Measurements from ENCODE around the gene SEC23B.

Gene SEC23B

DNA sequence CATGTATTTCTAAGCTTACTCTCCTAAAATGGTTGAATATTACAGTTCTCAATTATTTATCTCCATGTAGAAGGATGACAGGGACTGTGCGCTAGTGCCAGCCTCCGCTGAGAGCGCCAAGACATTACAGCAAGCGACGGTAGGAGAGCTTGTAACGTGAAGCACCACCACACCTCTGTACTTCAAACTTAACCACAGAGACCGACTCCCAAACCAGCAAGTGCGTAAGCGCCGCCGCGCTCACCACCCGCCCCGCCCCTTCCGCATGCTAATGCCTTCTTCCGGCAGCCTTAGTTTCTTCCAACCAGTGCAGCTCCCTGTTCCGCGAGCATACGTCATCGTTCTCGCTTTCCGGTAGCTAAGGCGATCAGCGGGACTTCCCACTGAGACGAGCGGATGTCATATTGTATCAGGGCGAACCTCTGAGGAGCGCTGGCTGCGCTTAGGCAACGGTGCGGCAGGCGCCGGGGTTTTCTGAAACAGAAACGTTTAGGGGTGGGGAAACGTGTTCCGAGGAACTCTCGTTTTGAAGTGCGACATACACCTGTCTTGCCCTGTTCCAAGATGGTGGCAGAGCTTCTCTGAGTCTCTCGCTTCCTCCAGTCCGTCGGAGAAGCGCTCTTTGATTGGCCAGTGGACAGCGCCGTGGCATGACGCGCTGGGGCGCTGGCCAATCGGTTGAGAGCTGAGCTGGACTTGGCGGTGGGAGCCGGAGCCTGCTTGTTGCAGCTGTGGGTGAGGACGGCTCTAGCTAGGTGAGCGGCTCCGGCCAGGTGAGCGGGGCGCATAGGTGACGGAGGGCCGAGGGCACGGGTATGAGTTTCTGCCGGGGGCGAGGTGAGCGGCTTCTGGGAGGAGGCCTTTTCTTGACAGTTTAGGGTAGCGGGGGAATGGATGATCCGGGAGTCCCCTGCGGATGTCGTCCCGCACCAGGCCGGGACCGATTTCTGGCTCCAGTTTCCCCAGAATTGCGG, at the start of gene SEC23B:
Gene SEC23B, plus strand, starts transcription at position 723 of the 974 bp plus-strand sequence. CDS start 2,896 bp downstream, outside the sequence.
- peak within 1 kb of the TSS; percentile 98 for H3K4me3 Mint-ChIP-seq
- ATAC-seq (replicated peaks; ENCODE audit: extremely low read depth, poor library complexity, severe bottlenecking) (peak; percentile 88), DNase-seq (ENCODE audit: low spot score in 2 of 2) (peak; percentile 95 to 98)
- peaks cover 42% of the 10 kb centered on the region for H3K4me1 Mint-ChIP-seq
- H3K9me3 Mint-ChIP-seq, result no peaks in the 10 kb centered on the region
- peaks cover 40% of the 10 kb centered on the region for H3K36me3 Mint-ChIP-seq (ENCODE audit: insufficient read depth)
- H3K27me3 Mint-ChIP-seq, result peaks cover 2% of the 10 kb centered on the region
- peak within 1 kb of the TSS; percentile 100 for H3K27ac Mint-ChIP-seq (ENCODE audit: low read depth)

DNA sequence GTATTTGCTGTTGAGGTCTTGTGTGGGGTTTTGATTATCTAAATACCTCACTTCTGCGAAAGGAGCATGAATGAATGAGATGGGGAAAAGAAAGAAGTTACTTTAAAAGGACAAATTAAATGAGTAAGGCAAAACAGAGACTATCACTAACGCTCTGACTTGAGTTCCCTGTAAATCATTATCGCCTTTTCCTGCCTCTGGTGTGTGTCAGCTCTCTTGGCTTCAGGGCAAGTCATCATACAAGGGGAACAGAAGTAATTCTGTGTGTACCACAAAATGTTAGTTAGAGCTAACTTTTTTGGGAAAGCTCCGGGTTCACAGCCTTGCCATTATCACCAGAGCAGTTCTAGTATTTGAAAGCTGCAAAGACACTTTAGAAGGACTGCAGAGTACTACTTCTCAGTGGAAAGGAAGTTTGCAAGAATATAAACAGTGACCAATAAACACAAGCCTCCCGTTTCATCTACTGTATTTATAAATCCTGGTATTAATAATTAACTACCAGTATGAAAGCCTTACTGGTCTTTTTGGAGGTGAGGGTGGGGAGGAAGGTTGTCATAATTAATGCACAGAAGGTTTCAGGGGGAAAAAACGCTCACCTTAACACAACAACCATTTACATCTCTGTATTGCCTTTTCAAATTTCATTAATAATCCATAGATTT, 42.1 kb upstream of the SEC23B start:
- Mint-ChIP-seq H3K4me1 (peaks cover 28% of the 10 kb centered on the region), H3K4me3 (peak overlapping the region; percentile 98), H3K27me3 (no peaks in the 10 kb centered on the region), H3K9me3 (no peaks in the 10 kb centered on the region), H3K36me3 (ENCODE audit: insufficient read depth) (peaks cover 12% of the 10 kb centered on the region), H3K27ac (ENCODE audit: low read depth) (no peak overlapping the region)
- no peak for DNase-seq (ENCODE audit: low spot score in 2 of 2)
- no peak for ATAC-seq (replicated peaks; ENCODE audit: extremely low read depth, poor library complexity, severe bottlenecking)

DNA sequence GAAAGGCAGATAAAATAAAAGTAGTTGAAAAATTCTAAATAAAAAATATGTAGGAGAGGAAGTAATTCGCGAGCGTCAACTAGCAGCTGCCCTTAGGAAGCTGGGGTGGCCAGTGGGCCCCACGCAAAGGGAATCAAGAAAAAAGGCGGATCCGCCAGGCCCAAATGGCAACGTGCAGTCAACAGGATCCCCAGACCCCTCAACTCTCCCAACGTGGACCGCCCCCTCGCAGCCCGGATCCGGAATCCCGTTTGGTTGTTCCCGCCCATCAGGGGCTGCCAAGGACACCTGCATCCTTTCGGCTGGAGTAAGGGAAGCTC, 41.2 kb upstream of the SEC23B start:
- peak; percentile 8 for ATAC-seq (replicated peaks; ENCODE audit: extremely low read depth, poor library complexity, severe bottlenecking)
- H3K27ac Mint-ChIP-seq (ENCODE audit: low read depth), result peak overlapping the region; percentile 96
- no peak for DNase-seq (ENCODE audit: low spot score in 2 of 2)

DNA sequence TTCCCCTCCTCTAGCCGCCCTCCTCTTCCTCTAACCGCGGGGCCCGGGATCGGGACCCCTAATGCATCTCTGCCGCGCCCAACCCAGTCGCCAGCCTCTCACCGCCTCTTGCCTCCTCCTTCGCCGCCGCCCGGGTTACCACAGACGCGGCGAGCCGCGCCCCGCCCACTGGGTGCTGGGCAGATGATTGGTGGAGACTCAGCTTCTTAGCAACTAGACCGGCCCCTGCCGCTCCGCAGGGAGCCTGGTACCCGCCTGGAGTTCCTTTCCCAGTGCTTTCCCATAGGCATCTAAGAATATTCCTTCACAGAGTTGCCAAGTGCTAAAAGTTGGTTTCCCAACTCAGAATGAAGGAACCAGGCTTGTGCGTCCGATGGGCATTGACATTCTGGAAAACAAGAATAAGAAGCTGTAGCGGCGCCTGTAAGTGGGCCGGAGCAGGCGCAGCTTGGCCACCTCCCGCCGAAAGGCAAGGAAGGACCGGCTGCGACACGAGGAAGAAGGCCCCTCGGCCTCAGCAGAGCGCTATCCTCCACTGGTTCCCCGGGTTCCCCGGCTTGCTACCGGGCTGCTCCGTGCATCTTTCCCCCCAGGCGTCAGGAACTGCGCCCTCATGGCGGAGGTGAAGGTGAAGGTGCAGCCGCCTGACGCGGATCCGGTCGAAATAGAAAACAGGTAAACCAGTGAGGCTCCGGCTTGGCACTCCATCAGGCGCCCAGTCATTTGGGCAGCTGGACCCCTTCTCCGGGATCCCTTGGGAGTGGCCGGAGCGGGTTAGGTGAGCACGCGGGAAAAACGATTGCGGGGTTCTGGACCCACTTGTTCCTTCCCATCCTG, 40.6 kb upstream of the SEC23B start, which contains the start of the genes DZANK1 and POLR3F:
Gene DZANK1, minus strand, starts transcription at position 137 of the 837 bp plus-strand sequence. CDS start 1,672 bp downstream, outside the sequence.
Gene POLR3F, plus strand, starts transcription at position 497 of the 837 bp plus-strand sequence. Its CDS starts 117 bp downstream, at position 614.
- peaks cover 28% of the 10 kb centered on the region for H3K4me1 Mint-ChIP-seq
- peak; percentile 84 to 88 for DNase-seq (ENCODE audit: low spot score in 2 of 2)
- peak; percentile 95 for ATAC-seq (replicated peaks; ENCODE audit: extremely low read depth, poor library complexity, severe bottlenecking)
- H3K36me3 Mint-ChIP-seq (ENCODE audit: insufficient read depth), result peaks cover 16% of the 10 kb centered on the region
- peak within 1 kb of the TSS; percentile 96 for H3K27ac Mint-ChIP-seq (ENCODE audit: low read depth)
- H3K27me3 Mint-ChIP-seq, result no peaks in the 10 kb centered on the region
- peak within 1 kb of the TSS; percentile 98 for H3K4me3 Mint-ChIP-seq
- no peaks in the 10 kb centered on the region for H3K9me3 Mint-ChIP-seq

More for the DNA sequence above, 41.2 kb upstream of the SEC23B start:
- Mint-ChIP-seq H3K4me1 (peaks cover 28% of the 10 kb centered on the region), H3K9me3 (no peaks in the 10 kb centered on the region), H3K4me3 (peak overlapping the region; percentile 98), H3K27me3 (no peaks in the 10 kb centered on the region), H3K36me3 (ENCODE audit: insufficient read depth) (peaks cover 15% of the 10 kb centered on the region)

DNA sequence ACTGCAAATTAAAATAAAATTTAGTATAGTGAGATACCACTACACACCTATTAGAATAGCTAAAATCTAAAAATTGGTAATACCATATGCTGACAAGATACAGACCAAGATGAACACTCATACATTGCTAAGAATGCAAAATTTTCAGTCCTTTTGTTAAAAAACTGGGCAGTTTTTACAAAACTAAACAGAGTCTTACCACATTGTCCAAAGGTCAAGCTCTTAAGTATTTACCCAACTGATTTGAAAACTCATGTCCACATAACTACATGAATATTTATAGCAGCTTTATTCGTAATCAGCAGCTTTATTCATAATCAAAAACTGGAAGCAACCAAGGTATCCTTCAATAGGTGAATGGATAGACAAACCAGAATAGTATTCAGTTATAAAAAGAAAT, 30.5 kb upstream of the SEC23B start:
- ATAC-seq (replicated peaks; ENCODE audit: extremely low read depth, poor library complexity, severe bottlenecking) (no peak), DNase-seq (ENCODE audit: low spot score in 2 of 2) (no peak)
- no peak overlapping the region for H3K4me3 Mint-ChIP-seq
- H3K36me3 Mint-ChIP-seq (ENCODE audit: insufficient read depth), result peaks cover 57% of the 10 kb centered on the region
- H3K4me1 Mint-ChIP-seq, result no peaks in the 10 kb centered on the region
- no peak overlapping the region for H3K27ac Mint-ChIP-seq (ENCODE audit: low read depth)
- no peaks in the 10 kb centered on the region for H3K27me3 Mint-ChIP-seq
- no peaks in the 10 kb centered on the region for H3K9me3 Mint-ChIP-seq

DNA sequence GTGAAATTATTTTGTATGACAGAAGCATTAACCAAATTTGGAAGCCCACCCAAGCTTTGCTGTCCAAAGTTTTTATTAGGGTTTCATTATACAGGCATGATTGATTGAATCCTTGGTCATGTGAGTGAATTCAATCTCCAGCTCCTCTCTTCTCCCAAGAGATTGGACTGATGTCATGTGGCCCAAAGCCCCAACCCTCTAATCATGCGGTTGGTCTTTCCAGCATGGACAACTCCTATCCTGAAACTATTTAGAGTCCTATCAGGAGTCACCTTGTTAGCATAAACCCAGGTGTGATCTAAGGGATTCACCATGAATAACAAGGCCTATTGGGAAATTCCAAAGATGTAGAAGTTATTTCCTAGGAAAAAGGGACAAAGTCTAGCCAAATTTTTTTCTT, 29.9 kb upstream of the SEC23B start:
- no peak for DNase-seq (ENCODE audit: low spot score in 2 of 2)
- Mint-ChIP-seq H3K27me3 (no peaks in the 10 kb centered on the region), H3K4me1 (no peaks in the 10 kb centered on the region), H3K4me3 (no peak overlapping the region), H3K27ac (ENCODE audit: low read depth) (no peak overlapping the region), H3K9me3 (no peaks in the 10 kb centered on the region), H3K36me3 (ENCODE audit: insufficient read depth) (peaks cover 61% of the 10 kb centered on the region)
- ATAC-seq (replicated peaks; ENCODE audit: extremely low read depth, poor library complexity, severe bottlenecking), result no peak

DNA sequence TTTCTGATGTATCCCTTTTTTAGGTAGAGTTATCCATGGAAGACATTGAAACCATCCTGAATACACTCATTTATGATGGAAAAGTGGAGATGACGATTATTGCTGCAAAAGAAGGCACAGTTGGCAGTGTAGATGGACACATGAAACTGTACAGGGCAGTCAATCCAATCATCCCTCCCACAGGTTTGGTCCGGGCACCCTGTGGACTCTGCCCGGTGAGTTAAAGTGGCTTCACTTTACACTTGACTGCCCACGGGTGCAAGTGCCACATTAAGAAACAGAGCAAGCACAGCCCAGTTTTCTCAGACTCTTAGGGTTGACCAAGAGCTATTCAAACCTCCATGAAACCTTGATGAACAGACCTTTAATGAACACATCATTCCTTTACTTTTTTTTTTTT, 26.1 kb upstream of the SEC23B start:
- DNase-seq (ENCODE audit: low spot score in 2 of 2) (no peak), ATAC-seq (replicated peaks; ENCODE audit: extremely low read depth, poor library complexity, severe bottlenecking) (no peak)
- H3K9me3 Mint-ChIP-seq, result no peaks in the 10 kb centered on the region
- no peak overlapping the region for H3K4me3 Mint-ChIP-seq
- H3K4me1 Mint-ChIP-seq, result no peaks in the 10 kb centered on the region
- no peak overlapping the region for H3K27ac Mint-ChIP-seq (ENCODE audit: low read depth)
- peaks cover 44% of the 10 kb centered on the region for H3K36me3 Mint-ChIP-seq (ENCODE audit: insufficient read depth)
- no peaks in the 10 kb centered on the region for H3K27me3 Mint-ChIP-seq

DNA sequence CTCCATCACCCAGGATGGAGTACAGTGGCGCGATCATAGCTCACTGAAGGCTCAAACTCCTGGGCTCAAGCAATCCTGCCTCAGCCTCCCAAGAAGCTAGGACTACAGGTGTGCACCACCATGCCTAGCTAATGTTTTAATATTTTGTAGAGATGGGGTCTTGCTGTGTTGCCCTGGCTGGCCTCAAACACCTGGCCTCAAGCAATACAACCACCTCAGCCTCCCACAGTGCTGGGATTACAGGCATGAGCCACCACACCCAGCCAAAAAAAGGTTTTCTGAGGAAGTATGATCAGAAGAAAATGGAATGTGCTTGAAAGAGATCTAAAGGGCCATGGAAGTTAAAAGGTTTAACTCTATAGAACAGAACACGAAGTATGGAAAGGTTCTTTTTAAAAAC, 19.4 kb upstream of the SEC23B start:
- DNase-seq (ENCODE audit: low spot score in 2 of 2), result no peak
- Mint-ChIP-seq H3K27ac (ENCODE audit: low read depth) (no peak overlapping the region), H3K27me3 (no peaks in the 10 kb centered on the region), H3K4me3 (no peak overlapping the region), H3K36me3 (ENCODE audit: insufficient read depth) (peaks cover 26% of the 10 kb centered on the region), H3K4me1 (no peaks in the 10 kb centered on the region), H3K9me3 (no peaks in the 10 kb centered on the region)
- ATAC-seq (replicated peaks; ENCODE audit: extremely low read depth, poor library complexity, severe bottlenecking), result no peak

DNA sequence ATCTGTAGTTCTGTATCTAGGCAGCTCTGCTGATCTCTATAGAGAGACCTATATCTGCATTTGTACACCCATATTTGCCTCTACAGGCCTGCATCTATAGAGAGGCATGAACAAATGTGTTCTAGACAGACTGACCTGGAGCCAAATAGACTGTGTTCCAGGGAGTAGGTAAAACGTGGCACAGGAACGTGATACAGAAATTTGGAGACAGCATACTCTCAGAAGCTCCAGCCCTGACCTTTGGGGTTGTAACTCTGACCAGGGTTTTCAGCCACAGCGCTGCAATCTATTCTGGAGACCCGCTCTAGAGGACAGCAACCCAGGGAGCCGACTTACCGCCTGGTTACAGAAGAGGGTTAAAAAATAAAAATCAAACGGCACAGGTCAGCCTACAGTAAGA, 11.7 kb upstream of the SEC23B start:
- H3K4me1 Mint-ChIP-seq, result peaks cover 12% of the 10 kb centered on the region
- no peaks in the 10 kb centered on the region for H3K9me3 Mint-ChIP-seq
- ATAC-seq (replicated peaks; ENCODE audit: extremely low read depth, poor library complexity, severe bottlenecking) (no peak), DNase-seq (ENCODE audit: low spot score in 2 of 2) (no peak)
- H3K4me3 Mint-ChIP-seq, result peak overlapping the region; percentile 97
- H3K27ac Mint-ChIP-seq (ENCODE audit: low read depth), result peak overlapping the region; percentile 82
- peaks cover 8% of the 10 kb centered on the region for H3K36me3 Mint-ChIP-seq (ENCODE audit: insufficient read depth)
- H3K27me3 Mint-ChIP-seq, result no peaks in the 10 kb centered on the region

DNA sequence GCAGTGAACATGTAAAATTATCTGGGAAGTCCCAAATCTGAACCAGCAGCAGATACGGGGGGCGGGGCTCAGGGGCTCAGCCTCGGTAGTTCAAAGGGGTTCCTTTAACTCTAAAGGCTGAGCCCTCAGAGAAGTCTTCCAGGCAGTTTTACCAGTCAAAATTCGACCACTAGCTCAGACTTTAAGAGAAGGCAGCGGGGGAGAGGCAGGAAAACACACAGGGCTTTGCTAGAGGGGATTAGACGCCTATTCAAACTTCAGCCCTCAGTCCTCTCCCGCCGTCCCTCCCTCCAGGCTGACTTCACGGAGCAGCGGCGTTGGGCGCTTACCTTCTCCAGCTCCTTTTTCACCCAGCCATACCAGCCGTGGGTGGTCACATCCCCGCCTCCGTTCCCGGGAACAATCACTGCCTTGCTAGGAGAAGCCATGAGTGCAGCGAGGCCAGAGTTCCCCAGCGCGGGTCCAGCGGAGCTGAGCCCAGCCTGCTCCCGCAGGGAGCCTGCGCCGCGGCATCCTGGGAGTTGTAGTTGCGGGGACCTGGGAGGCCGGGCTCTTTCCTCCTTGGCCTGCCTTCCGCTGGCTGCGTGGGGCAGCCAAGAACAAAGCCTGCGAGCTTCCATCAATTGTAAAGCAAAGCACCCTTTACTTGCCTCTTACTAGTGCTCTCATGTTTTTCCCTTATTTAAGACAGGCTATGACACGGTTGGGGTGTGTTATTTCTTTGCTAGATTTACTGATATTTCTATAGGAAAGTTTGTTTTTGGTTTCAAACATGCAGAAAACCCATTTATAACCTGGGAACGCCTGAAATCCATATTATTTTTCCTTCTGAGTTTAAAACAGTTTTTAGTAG, 10.8 kb upstream of the SEC23B start, which contains the start of gene RBBP9:
Gene RBBP9, minus strand, starts transcription at position 486 of the 853 bp plus-strand sequence. Its CDS starts 58 bp downstream, at position 428.
- peaks cover 6% of the 10 kb centered on the region for H3K36me3 Mint-ChIP-seq (ENCODE audit: insufficient read depth)

DNA sequence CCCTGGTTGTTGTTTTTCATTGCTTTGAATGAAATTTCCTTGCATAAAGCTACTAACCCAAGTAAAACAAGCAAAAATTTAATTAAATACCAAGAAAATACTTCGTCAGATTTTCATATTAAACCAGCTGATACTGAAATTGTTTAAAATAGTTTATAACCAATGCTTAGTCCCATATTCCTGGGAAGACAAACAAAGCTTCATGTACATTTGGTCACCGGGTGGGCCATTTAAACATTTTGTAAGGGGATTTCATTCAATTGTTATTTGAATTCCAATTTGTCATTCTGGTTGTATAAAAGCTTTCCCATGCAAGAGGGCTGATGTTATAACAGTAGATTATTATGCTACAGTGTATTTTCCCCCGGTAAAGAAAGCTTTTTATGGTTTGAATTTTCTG, 10.1 kb upstream of the SEC23B start:
- Mint-ChIP-seq H3K4me3 (peak overlapping the region; percentile 97), H3K9me3 (no peaks in the 10 kb centered on the region), H3K36me3 (ENCODE audit: insufficient read depth) (peaks cover 6% of the 10 kb centered on the region), H3K27ac (ENCODE audit: low read depth) (peak overlapping the region; percentile 82), H3K4me1 (peaks cover 12% of the 10 kb centered on the region), H3K27me3 (peaks cover 12% of the 10 kb centered on the region)
- no peak for DNase-seq (ENCODE audit: low spot score in 2 of 2)
- ATAC-seq (replicated peaks; ENCODE audit: extremely low read depth, poor library complexity, severe bottlenecking), result no peak

More for the DNA sequence above, 10.8 kb upstream of the SEC23B start, which contains the start of gene RBBP9:
- peak; percentile 98 for ATAC-seq (replicated peaks; ENCODE audit: extremely low read depth, poor library complexity, severe bottlenecking)
- Mint-ChIP-seq H3K4me1 (peaks cover 12% of the 10 kb centered on the region), H3K4me3 (peak within 1 kb of the TSS; percentile 97), H3K27ac (ENCODE audit: low read depth) (peak within 1 kb of the TSS; percentile 82), H3K9me3 (no peaks in the 10 kb centered on the region), H3K27me3 (peaks cover 6% of the 10 kb centered on the region)
- peak; percentile 55 for DNase-seq (ENCODE audit: low spot score in 2 of 2)

Data from central memory CD8-positive, alpha-beta T cell (primary cell).